Heart left ventricle (tissue), 16 donors: ENCODE measurements around the gene RITA1. TPM values are rescaled to one million over a fixed set of nuclear protein-coding genes. Genes with fewer than 3 reads are reported as not detected.
A peak's percentile ranks its signal among the peaks of the same experiment; 100 is the strongest.

Experiments
- ATAC-seq, 4 donors: fragments of 200-7000 bp; cut with Tn5 transposase; one replicate each; pipeline ENCODE4 v1.9.1; 2020 to 2022; ENCODE audit warnings: moderate library complexity in 4 of 4, mild to moderate bottlenecking in 3 of 4, moderate number of reproducible peaks in 1 of 4
- DNase-seq, 5 donors: peaks; one replicate each; pipeline ENCODE4 v3.0.0-alpha.2; 2020
- H3K27ac ChIP-seq, 12 donors: fragments of 200-600 bp; sonication (generic) in 4 of 12; one replicate each; pipeline versions ENCODE4 v1.5.0 to v1.8.0; 2016 to 2022; ENCODE audit warnings: mild to moderate bottlenecking in 2 of 12
- H3K27me3 ChIP-seq, 9 donors: fragments of 200-600 bp; sonication (generic) in 2 of 9; one replicate each; pipeline versions ENCODE4 v1.5.1 to v1.8.0; 2016 to 2022; ENCODE audit warnings: mild to moderate bottlenecking in 3 of 9
- H3K36me3 ChIP-seq, 9 donors: fragments of 200-600 bp; sonication (generic) in 2 of 9; one replicate each; pipeline versions ENCODE4 v1.5.0 to v1.8.0; 2018 to 2022; ENCODE audit warnings: mild to moderate bottlenecking in 2 of 9
- H3K4me1 ChIP-seq, 12 donors: fragments of 200-600 bp; sonication (generic) in 4 of 12; one replicate each; pipeline versions ENCODE4 v1.5.0 to v1.8.0; 2016 to 2022; ENCODE audit warnings: mild to moderate bottlenecking in 3 of 12
- H3K4me3 ChIP-seq, 12 donors: fragments of 200-600 bp; sonication (generic) in 4 of 12; one replicate each; pipeline versions ENCODE4 v1.5.0 to v1.8.0; 2017 to 2022; ENCODE audit warnings: mild to moderate bottlenecking in 9 of 12, moderate library complexity in 4 of 12
- H3K9me3 ChIP-seq, 12 donors: fragments of 200-600 bp; sonication (generic) in 4 of 12; one replicate each; pipeline versions ENCODE4 v1.5.0 to v1.8.0; 2016 to 2022; ENCODE audit warnings: mild to moderate bottlenecking in 1 of 12
- POLR2A ChIP-seq, 2 donors: fragments of 450-650 bp; IDR thresholded peaks; one replicate each; pipeline ENCODE4 v1.6.1; 2017; ENCODE audit warnings: antibody characterized with exemption in 2 of 2, mild to moderate bottlenecking in 2 of 2, moderate library complexity in 2 of 2
- WGBS, 4 donors: extraction: QIAGEN DNeasy Blood & Tissue Kit in 2 of 4; methylation state at CpG; one replicate each; pipeline versions ENCODE4 v1.1.5 to v1.1.7; 2013 to 2018; 5-methylcytosine and 5-hydroxymethylcytosine counted together
- intact Hi-C, 10 donors: fragments of 100-400 bp; cut with DNase I; formaldehyde crosslinking; loops; one replicate each; pipeline versions ENCODE4 v1.11.1 to v1.14.2; 2022
- polyA plus RNA-seq, 2 donors: library from polyadenylated mRNA; stranded (reverse); fragments of 200-250 nt; gene quantifications; one replicate each; pipeline ENCODE4 v1.2.3, GENCODE V29; 2013
- total RNA-seq, 9 donors: library from RNA; depleted of rRNA in 2 of 9; stranded (reverse); fragments of >200 nt in 2 of 9; fragmentation: NEBNext Ultra II Directional in 3 of 9; extraction: Animal tissue kit (Norgen Biotek cat#: 25700) in 3 of 9; gene quantifications; one replicate each; pipeline versions ENCODE4 v1.1.0 to v1.2.4, GENCODE V29; 2016 to 2023
- TF ChIP-seq, protein P1 (sequence below), 12 donors: fragments of 200-600 bp; sonication (generic) in 4 of 12; IDR thresholded peaks; one replicate each; pipeline versions ENCODE4 v1.5.0 to v1.8.0; 2018 to 2022; ENCODE audit warnings: antibody characterized with exemption in 12 of 12, mild to moderate bottlenecking in 5 of 12
- donor health status: ischemic (EF 13 %, LVEDD 7.1; RV severe dilation, severe dysfunction).
- donor health status: healthy with polysubstance abuse.
- donor health status: DM: no; HTN: yes; CAD: no.
- donor health status: DM: no; HTN: no; CAD: no.
- donor health status: ischemic (EF 25% LVEDD 6.9; RV normal size, moderate dysfunction).
- donor health status: ischemic (EF 25% LVEDD 5.7; RV mildly dilated, moderate dysfunction).
- donor health status: healthy.
- donor health status: DM: yes; HTN: yes; CAD: no.
- donor health status: ischemic (EF 35%, LVEDD 5.7; RV mildly dilated, moderate dysfunction).
- donor health status: nonischemic (EF 11% LVEDD 7.7; RV severe dilation, severe dysfunction).
- donor health status: DM: yes; HTN: yes; CAD: no.
- donor health status: PGD.
- donor health status: ischemic (EF 29% LVEDD 5.4; RV normal size, mild dysfunction).
- donor health status: nonischemic (EF 23%, LVEDD 6.1; RV moderate dilation, normal function).

RITA1 gene
- total and polyA plus RNA-seq, 11 donors: 10.4 to 30.7 (median 14.7) TPM

DNA sequence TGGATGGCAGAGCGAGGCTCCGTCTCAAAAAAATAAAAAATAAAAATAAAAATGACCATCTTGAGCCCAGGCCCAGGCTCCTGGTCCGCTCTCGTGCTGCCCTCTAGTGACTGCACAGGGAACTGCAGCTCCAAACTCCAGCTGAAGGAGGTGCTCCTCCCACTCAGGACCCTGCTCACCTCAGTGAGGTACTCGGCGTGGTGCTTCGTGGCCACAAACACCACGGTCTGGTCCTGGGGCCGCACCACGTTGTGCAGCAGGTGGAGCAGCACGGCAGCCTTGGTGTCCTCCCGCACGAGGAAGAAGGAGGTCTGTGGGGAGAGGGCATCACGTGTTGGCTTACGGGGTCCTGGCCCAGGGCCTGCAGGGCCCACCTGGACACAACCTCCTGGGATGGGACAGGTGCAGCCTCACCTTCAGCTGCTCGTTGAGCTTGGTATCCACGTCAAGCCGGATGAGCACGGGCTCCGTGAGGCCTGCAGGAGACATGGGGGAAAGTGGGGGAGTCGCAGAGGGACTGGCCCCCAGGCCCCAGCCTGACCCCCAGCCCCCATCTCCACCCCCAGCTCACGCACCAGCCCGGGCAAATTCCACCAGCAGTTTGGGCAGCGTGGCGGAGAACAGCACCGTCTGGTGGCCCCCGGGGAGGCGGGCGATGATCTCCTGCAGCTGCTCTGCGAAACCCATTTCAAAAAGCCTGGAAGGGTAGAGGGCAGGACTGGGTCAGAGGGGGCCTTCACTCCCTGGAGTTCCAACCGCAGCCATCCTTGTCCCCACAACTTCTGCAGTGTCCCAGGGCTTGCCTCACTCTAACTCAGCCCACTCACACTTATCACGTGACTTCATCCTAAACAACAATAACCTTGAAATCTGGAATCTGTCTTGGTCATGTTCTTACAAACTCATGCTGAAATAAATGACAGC lies 10.8 kb upstream of the RITA1 start:
- no peaks in the 10 kb centered on the region for H3K4me1 ChIP-seq
- TF ChIP-seq, protein P1, sequence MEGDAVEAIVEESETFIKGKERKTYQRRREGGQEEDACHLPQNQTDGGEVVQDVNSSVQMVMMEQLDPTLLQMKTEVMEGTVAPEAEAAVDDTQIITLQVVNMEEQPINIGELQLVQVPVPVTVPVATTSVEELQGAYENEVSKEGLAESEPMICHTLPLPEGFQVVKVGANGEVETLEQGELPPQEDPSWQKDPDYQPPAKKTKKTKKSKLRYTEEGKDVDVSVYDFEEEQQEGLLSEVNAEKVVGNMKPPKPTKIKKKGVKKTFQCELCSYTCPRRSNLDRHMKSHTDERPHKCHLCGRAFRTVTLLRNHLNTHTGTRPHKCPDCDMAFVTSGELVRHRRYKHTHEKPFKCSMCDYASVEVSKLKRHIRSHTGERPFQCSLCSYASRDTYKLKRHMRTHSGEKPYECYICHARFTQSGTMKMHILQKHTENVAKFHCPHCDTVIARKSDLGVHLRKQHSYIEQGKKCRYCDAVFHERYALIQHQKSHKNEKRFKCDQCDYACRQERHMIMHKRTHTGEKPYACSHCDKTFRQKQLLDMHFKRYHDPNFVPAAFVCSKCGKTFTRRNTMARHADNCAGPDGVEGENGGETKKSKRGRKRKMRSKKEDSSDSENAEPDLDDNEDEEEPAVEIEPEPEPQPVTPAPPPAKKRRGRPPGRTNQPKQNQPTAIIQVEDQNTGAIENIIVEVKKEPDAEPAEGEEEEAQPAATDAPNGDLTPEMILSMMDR (IDR thresholded peaks at IDR 0.05): peak; percentile 96 to 100 (median 99)
- no peak for TF ChIP-seq POLR2A (IDR thresholded peaks at IDR 0.05)
- H3K9me3 ChIP-seq: peaks cover 0 to 9% (median 0%) of the 10 kb centered on the region in 12 donors
- WGBS, 4 donors: 36 to 61% (median 55%) methylated on average over 13 to 32 of the region's 32 CpGs
- H3K27me3 ChIP-seq: no peaks in the 10 kb centered on the region
- ATAC-seq (peak; percentile 18 to 79 (median 76)), DNase-seq (peak; percentile 56 to 87 (median 70))
- peaks cover 3 to 99% (median 96%) of the 10 kb centered on the region in 9 donors for H3K36me3 ChIP-seq
- H3K27ac ChIP-seq: no peak overlapping the region
- intact Hi-C loops: loop anchor here in 9 of 10 donors (1.0 to 5.0 kb wide), 4 partner anchors 122 to 127 kb away; no protein-coding TSS in a partner anchor
- H3K4me3 ChIP-seq: no peak overlapping the region

DNA sequence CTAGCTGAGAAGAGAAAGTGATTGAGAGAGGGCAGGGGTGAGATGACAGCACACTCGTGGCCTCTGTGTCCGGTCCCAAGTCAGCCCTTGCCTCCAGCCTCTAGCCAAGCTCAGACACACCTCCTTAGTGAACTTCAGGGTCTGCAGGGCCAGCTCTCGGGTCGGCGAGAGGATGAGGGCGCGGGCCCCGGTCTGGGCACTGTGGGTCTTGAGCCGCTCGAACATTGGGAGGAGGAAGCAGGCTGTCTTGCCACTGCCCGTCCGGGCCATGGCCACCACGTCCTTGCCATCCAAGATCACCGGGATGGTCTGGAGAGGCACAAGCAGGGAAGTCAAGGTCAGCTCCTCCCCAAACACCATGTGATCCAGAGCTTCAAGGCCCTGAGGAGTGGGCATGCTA lies 6.5 kb upstream of the RITA1 start:
- Histone ChIP-seq H3K4me3 (no peak overlapping the region), H3K9me3 (peaks cover 0 to 9% (median 0%) of the 10 kb centered on the region in 12 donors), H3K27ac (no peak overlapping the region), H3K27me3 (no peaks in the 10 kb centered on the region), H3K36me3 (peaks cover 0 to 73% (median 65%) of the 10 kb centered on the region in 9 donors), H3K4me1 (peaks cover 0 to 10% (median 4%) of the 10 kb centered on the region in 12 donors)
- WGBS, 4 donors: 93 to 98% (median 93%) methylated on average over 2 to 14 of the region's 14 CpGs
- TF ChIP-seq POLR2A (IDR thresholded peaks at IDR 0.05): no peak
- TF ChIP-seq, protein P1 (IDR thresholded peaks at IDR 0.05): no peak
- DNase-seq (no peak), ATAC-seq (no peak)
- intact Hi-C loops: no loop called here

DNA sequence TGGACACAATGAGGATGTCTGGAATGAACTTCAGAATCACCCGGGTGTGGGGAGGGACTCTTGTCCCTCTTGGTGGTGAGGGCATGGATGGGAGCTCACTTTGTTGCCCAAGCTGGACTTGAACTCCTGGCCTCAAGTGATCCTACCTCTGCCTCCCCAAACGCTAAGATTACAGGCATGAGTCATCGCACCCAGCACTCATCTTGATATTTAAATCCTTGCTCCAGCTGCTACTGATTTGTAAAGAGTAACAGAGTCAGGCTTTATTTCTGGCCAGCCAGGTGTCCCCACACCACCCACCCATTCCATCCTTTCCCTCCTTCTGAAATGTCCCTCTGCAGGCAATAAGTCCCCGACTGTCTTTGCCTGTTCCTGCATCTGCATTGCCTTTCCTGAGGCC lies 5.2 kb upstream of the RITA1 start:
- no peaks in the 10 kb centered on the region for H3K27me3 ChIP-seq
- TF ChIP-seq, protein P1 (IDR thresholded peaks at IDR 0.05): no peak
- no peak for TF ChIP-seq POLR2A (IDR thresholded peaks at IDR 0.05)
- DNase-seq (no peak), ATAC-seq (no peak)
- WGBS, 4 donors: 67 to 82% (median 78%) methylated on average over 4 of the region's 4 CpGs
- intact Hi-C loops: no loop called here
- no peak overlapping the region for H3K4me3 ChIP-seq
- H3K4me1 ChIP-seq: peaks cover 0 to 13% (median 9%) of the 10 kb centered on the region in 12 donors
- peaks cover 0 to 9% (median 0%) of the 10 kb centered on the region in 12 donors for H3K9me3 ChIP-seq
- H3K27ac ChIP-seq: no peak overlapping the region
- H3K36me3 ChIP-seq: peaks cover 0 to 61% (median 56%) of the 10 kb centered on the region in 9 donors

DNA sequence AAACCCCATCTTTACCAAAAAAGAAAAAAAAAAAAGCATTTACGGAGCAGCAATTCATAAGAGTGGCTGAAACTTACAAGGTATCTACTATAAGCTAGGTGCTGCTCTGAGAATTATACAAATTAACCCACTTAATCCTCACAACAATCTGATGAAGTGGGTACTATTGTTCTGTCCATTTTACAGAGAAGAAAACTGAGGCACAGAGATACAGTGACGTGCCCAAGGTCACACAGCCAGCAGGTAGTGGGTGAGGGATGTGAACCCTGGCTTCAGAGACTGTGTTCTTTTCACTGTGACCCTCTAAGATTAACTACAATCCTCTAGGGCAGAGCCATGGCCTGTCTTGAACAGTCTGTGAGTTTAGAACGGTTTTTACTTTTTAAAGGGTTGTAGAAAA lies 3.5 kb upstream of the RITA1 start:
- DNase-seq (no peak), ATAC-seq (no peak)
- Histone ChIP-seq H3K4me3 (no peak overlapping the region), H3K36me3 (peaks cover 0 to 45% (median 41%) of the 10 kb centered on the region in 9 donors), H3K27ac (no peak overlapping the region), H3K4me1 (peaks cover 0 to 26% (median 19%) of the 10 kb centered on the region in 12 donors), H3K9me3 (peaks cover 0 to 8% (median 0%) of the 10 kb centered on the region in 12 donors), H3K27me3 (no peaks in the 10 kb centered on the region)
- TF ChIP-seq, protein P1 (IDR thresholded peaks at IDR 0.05): no peak
- TF ChIP-seq POLR2A (IDR thresholded peaks at IDR 0.05): no peak
- intact Hi-C loops: no loop called here
- WGBS, 4 donors: 86 to 97% (median 91%) methylated on average over 3 of the region's 3 CpGs
